HEK293 (cell line): Measurements from ENCODE around the gene ZRANB1.

Experiments
- CTCF ChIA-PET: fragments of 350-600 bp; formaldehyde crosslinking; extraction: SDS; loops from one replicate; lab custom pipeline; 2021; ENCODE audit warnings: antibody characterized with exemption; lab: Yijun Ruan, JAX
- POLR2A ChIA-PET: fragments of 300-600 bp; formaldehyde crosslinking; extraction: SDS; loops from one replicate; lab custom pipeline; 2020; ENCODE audit warnings: antibody characterized with exemption, inconsistent platforms; lab: Yijun Ruan, JAX
- H3K27ac ChIP-seq: fragments of 200-500 bp; sonication (Bioruptor generic); 2 replicates; pipeline ENCODE4 v1.5.1; 2014; ENCODE audit warnings: low read depth, low read length, control low read depth, inconsistent platforms; ENCODE audit errors: extremely low read depth
- H3K36me3 ChIP-seq, 2 experiments: fragments of 200-500 bp in 1 of 2; sonication (Bioruptor generic) in 1 of 2; 1 replicate in 1 of 2; 2 replicates in 1 of 2; pipeline ENCODE4 v1.5.1; 2014 to 2017; ENCODE audit warnings: inconsistent platforms in 2 of 2, low read length in 2 of 2; ENCODE audit not compliant: control insufficient read depth in 2 of 2, insufficient read depth in 1 of 2
- H3K4me1 ChIP-seq: fragments of 200-500 bp; sonication (Bioruptor generic); 2 replicates; pipeline ENCODE4 v1.5.1; 2014; ENCODE audit warnings: mild to moderate bottlenecking, low read length, inconsistent platforms; ENCODE audit not compliant: control insufficient read depth, insufficient read depth
- H3K4me3 ChIP-seq: 2 replicates; pipeline ENCODE4 v1.5.1; 2011; ENCODE audit warnings: low read depth, mild to moderate bottlenecking, control low read depth, low read length, moderate library complexity
- H3K9me3 ChIP-seq: fragments of 200-500 bp; sonication (Bioruptor generic); 2 replicates; pipeline ENCODE4 v1.5.1; 2014; ENCODE audit warnings: low read depth, low read length, inconsistent platforms; ENCODE audit not compliant: control insufficient read depth, insufficient read depth
- EGR2 ChIP-seq: fragments of 450-650 bp; formaldehyde crosslinking; IDR thresholded peaks from 2 replicates; pipeline ENCODE4 v1.5.1; 2016; ENCODE audit warnings: low read depth, missing biosample characterization, missing genetic modification characterization
- FEZF1 ChIP-seq: fragments of 450-650 bp; formaldehyde crosslinking; IDR thresholded peaks from 2 replicates; pipeline ENCODE4 v1.5.1; 2016; ENCODE audit warnings: missing biosample characterization, missing genetic modification characterization
- GLI4 ChIP-seq: fragments of 450-650 bp; formaldehyde crosslinking; IDR thresholded peaks from 2 replicates; pipeline ENCODE4 v1.5.1; 2016; ENCODE audit warnings: missing biosample characterization, missing genetic modification characterization
- RBAK ChIP-seq: fragments of 450-650 bp; formaldehyde crosslinking; IDR thresholded peaks from 2 replicates; pipeline ENCODE4 v1.5.1; 2016; ENCODE audit warnings: missing biosample characterization, missing genetic modification characterization
- SETDB1 ChIP-seq: IDR thresholded peaks from one replicate; pipeline ENCODE4 v1.6.1; 2017; ENCODE audit warnings: mild to moderate bottlenecking, low read length, moderate library complexity, mixed read lengths; ENCODE audit not compliant: insufficient read length
- TCF7L2 ChIP-seq: IDR thresholded peaks from 2 replicates; pipeline ENCODE4 v1.6.1; 2011; ENCODE audit warnings: low read depth, mild to moderate bottlenecking, inconsistent platforms, low read length, moderate library complexity, borderline replicate concordance
- ZBTB6 ChIP-seq: fragments of 450-650 bp; formaldehyde crosslinking; IDR thresholded peaks from 2 replicates; pipeline ENCODE4 v1.5.1; 2017; ENCODE audit warnings: missing biosample characterization, missing genetic modification characterization
- ZNF398 ChIP-seq: fragments of 450-650 bp; formaldehyde crosslinking; IDR thresholded peaks from 2 replicates; pipeline ENCODE4 v1.5.1; 2017; ENCODE audit warnings: missing biosample characterization, missing genetic modification characterization
- ZNF623 ChIP-seq: fragments of 450-650 bp; formaldehyde crosslinking; IDR thresholded peaks from 2 replicates; pipeline ENCODE4 v1.5.1; 2016; ENCODE audit warnings: missing biosample characterization, missing genetic modification characterization
- ZNF658 ChIP-seq: fragments of 450-650 bp; formaldehyde crosslinking; IDR thresholded peaks from 2 replicates; pipeline ENCODE4; 2016; ENCODE audit warnings: missing biosample characterization, missing genetic modification characterization
- ZNF777 ChIP-seq: fragments of 450-650 bp; formaldehyde crosslinking; IDR thresholded peaks from 2 replicates; pipeline ENCODE4 v1.5.1; 2017; ENCODE audit warnings: missing biosample characterization, missing genetic modification characterization, borderline replicate concordance
- TF ChIP-seq, protein P1 (sequence below): fragments of 450-650 bp; formaldehyde crosslinking; IDR thresholded peaks from 2 replicates; pipeline ENCODE4 v1.5.1; 2016; ENCODE audit warnings: missing biosample characterization, missing genetic modification characterization
- TF ChIP-seq, protein P2 (sequence below): fragments of 450-650 bp; formaldehyde crosslinking; IDR thresholded peaks from 2 replicates; pipeline ENCODE4 v1.5.1; 2016; ENCODE audit warnings: missing biosample characterization, missing genetic modification characterization

Gene ZRANB1

DNA sequence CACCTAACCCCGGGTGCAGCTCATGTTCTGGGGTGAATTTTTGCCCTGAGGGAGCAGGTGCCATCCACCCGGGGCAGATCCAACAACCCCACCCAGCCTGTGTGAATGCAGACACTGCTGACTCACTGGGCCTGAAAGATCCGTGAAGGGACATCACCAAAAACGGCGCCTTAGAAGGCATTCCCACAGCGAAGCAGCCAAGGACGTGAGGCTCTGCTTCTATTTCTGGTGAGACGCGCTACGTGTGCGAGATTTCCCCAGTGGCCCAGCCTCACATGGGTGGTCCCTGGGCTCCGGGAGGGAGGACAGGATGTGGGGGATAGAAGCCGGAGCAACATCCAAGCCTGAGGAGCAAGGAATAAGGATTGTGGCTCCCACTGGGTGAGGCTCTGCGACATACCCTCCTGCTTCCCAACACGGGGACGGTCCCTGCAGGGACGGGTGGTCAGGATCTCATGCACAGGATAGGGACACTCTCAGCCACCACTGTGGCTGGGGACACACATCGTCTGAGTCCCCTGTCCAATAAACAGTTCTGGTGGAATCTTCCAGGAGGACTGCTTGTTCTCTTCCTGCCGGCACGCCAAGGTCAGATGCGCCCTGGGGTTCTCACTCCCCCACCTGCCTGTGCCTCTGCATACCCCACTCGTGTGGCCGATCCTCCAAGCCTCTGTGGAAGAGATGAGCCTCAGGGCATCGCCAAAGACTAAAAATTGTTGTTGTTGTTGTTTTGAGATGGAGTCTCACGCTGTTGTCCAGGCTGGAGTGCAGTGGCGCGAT lies 70.2 kb downstream of the ZRANB1 start:
- ChIA-PET POLR2A (no interaction called here), CTCF (interaction anchor here (0.6 to 1.6 kb wide), 2 partner anchors 11 to 20 kb away, joined by 3 to 7 read pairs; no protein-coding TSS in a partner anchor)
- no peak overlapping the region for H3K27ac ChIP-seq

GRCh38 chr10:125012851-125013528 lies 71.1 kb downstream of the ZRANB1 start:
- H3K27ac ChIP-seq, result no peak overlapping the region

More for the DNA sequence above, 70.2 kb downstream of the ZRANB1 start:
- Histone ChIP-seq H3K36me3 (peaks cover 0 to 22% of the 10 kb centered on the region in 2 experiments; a peak in 2 of 3 replicates), H3K4me3 (no peak overlapping the region), H3K9me3 (no peaks in the 10 kb centered on the region), H3K4me1 (no peaks in the 10 kb centered on the region)
- no peak for TF ChIP-seq ZNF623 (tag by site-specific recombination)
- TF ChIP-seq, protein P1, sequence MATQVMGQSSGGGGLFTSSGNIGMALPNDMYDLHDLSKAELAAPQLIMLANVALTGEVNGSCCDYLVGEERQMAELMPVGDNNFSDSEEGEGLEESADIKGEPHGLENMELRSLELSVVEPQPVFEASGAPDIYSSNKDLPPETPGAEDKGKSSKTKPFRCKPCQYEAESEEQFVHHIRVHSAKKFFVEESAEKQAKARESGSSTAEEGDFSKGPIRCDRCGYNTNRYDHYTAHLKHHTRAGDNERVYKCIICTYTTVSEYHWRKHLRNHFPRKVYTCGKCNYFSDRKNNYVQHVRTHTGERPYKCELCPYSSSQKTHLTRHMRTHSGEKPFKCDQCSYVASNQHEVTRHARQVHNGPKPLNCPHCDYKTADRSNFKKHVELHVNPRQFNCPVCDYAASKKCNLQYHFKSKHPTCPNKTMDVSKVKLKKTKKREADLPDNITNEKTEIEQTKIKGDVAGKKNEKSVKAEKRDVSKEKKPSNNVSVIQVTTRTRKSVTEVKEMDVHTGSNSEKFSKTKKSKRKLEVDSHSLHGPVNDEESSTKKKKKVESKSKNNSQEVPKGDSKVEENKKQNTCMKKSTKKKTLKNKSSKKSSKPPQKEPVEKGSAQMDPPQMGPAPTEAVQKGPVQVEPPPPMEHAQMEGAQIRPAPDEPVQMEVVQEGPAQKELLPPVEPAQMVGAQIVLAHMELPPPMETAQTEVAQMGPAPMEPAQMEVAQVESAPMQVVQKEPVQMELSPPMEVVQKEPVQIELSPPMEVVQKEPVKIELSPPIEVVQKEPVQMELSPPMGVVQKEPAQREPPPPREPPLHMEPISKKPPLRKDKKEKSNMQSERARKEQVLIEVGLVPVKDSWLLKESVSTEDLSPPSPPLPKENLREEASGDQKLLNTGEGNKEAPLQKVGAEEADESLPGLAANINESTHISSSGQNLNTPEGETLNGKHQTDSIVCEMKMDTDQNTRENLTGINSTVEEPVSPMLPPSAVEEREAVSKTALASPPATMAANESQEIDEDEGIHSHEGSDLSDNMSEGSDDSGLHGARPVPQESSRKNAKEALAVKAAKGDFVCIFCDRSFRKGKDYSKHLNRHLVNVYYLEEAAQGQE (tag by site-specific recombination), result no peak
- no peak for TF ChIP-seq ZNF777 (tag by site-specific recombination)
- TF ChIP-seq ZNF398 (tag by site-specific recombination), result no peak
- TF ChIP-seq RBAK, result no peak

More at GRCh38 chr10:125012851-125013528, 71.1 kb downstream of the ZRANB1 start:
- CTCF ChIA-PET, result no interaction called here
- H3K4me3 ChIP-seq, result no peak overlapping the region
- no peaks in the 10 kb centered on the region; the same call in 1 of the 2 replicates for H3K4me1 ChIP-seq
- peaks cover 0 to 31% of the 10 kb centered on the region in 2 experiments; a peak in 2 of 3 replicates for H3K36me3 ChIP-seq
- H3K9me3 ChIP-seq, result no peaks in the 10 kb centered on the region
- TF ChIP-seq ZNF658 (no peak), ZBTB6 (tag by site-specific recombination) (no peak), TCF7L2 (no peak), FEZF1 (tag by site-specific recombination) (peak; percentile 42; the same call in 1 of the 2 replicates), SETDB1 (no peak), GLI4 (tag by site-specific recombination) (no peak), EGR2 (tag by site-specific recombination) (no peak)
- TF ChIP-seq, protein P2, sequence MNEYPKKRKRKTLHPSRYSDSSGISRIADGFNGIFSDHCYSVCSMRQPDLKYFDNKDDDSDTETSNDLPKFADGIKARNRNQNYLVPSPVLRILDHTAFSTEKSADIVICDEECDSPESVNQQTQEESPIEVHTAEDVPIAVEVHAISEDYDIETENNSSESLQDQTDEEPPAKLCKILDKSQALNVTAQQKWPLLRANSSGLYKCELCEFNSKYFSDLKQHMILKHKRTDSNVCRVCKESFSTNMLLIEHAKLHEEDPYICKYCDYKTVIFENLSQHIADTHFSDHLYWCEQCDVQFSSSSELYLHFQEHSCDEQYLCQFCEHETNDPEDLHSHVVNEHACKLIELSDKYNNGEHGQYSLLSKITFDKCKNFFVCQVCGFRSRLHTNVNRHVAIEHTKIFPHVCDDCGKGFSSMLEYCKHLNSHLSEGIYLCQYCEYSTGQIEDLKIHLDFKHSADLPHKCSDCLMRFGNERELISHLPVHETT, result no peak
- POLR2A ChIA-PET, result no interaction called here
